Fibroblast of skin of right quadriceps (primary cell): Measurements from ENCODE around the gene CERCAM.
A peak's percentile ranks its signal among the peaks of the same experiment; 100 is the strongest.

Source experiments
- DNase-seq: peaks from one replicate; pipeline ENCODE4 v3.0.0-alpha.2; 2013

Gene CERCAM

GRCh38 chr9:128457207-128457606 lies 36.5 kb downstream of the CERCAM start:
- no peak for DNase-seq

- no peak for DNase-seq
These were observed 38.4 kb downstream of the CERCAM start for GRCh38 chr9:128459011-128459410.

- DNase-seq = no peak
These were observed 48.4 kb downstream of the CERCAM start for GRCh38 chr9:128469070-128469469.

- peak; percentile 57 for DNase-seq
These were observed 49.9 kb downstream of the CERCAM start for GRCh38 chr9:128470560-128470959.

GRCh38 chr9:128473104-128473503 lies 52.4 kb downstream of the CERCAM start:
- DNase-seq = no peak

- no peak for DNase-seq
These were observed 55.2 kb downstream of the CERCAM start for GRCh38 chr9:128475867-128476266.

GRCh38 chr9:128479262-128479661 lies 58.6 kb downstream of the CERCAM start:
- DNase-seq = no peak

- DNase-seq = no peak
These were observed 60.9 kb downstream of the CERCAM start for GRCh38 chr9:128481561-128481960.

GRCh38 chr9:128482186-128482585 lies 61.5 kb downstream of the CERCAM start:
- DNase-seq = no peak

GRCh38 chr9:128484686-128485413 lies 64.2 kb downstream of the CERCAM start:
- no peak for DNase-seq

GRCh38 chr9:128485414-128485855 lies 64.8 kb downstream of the CERCAM start:
- no peak for DNase-seq

- no peak for DNase-seq
These were observed 65.5 kb downstream of the CERCAM start for GRCh38 chr9:128486201-128486600.
